ENCODE results near the gene SPDEF.

- TF ChIP-seq CTCF (conservative IDR thresholded peaks at IDR 0.05; ENCODE audit: low read length) (no peak), EZH2phosphoT487 (IDR thresholded peaks at IDR 0.05; ENCODE audit: borderline replicate concordance, low read depth, low read length) (no peak)
Measured at GRCh38 chr6:34536251-34536958, 19.7 kb downstream of the SPDEF start.
